Lung (tissue), 12 donors: ENCODE measurements around the gene SYTL4. TPM values are rescaled to one million over a fixed set of nuclear protein-coding genes. Genes with fewer than 3 reads are reported as not detected.

Source experiments
- ATAC-seq: fragments of 200-7000 bp; cut with Tn5 transposase; one replicate; pipeline ENCODE4 v1.9.1; 2020; ENCODE audit warnings: moderate number of reproducible peaks; ENCODE audit not compliant: insufficient read depth, low FRiP score
- DNase-seq, 3 donors: peaks; one replicate each; pipeline ENCODE4 v3.0.0-alpha.2; 2013 to 2017
- H3K27ac ChIP-seq, 2 donors: one replicate each; pipeline ENCODE4 v1.5.1; 2013; ENCODE audit warnings: mild to moderate bottlenecking in 2 of 2, moderate library complexity in 2 of 2, control low read depth in 1 of 2, inconsistent platforms in 1 of 2, low read depth in 1 of 2, low read length in 1 of 2
- H3K27me3 ChIP-seq, 3 donors: one replicate each; pipeline ENCODE4 v1.5.1; 2013; ENCODE audit warnings: low read length in 2 of 3; ENCODE audit not compliant: control insufficient read depth in 3 of 3, insufficient read depth in 3 of 3
- H3K36me3 ChIP-seq, 4 donors: one replicate each; pipeline ENCODE4 v1.5.1; 2013; ENCODE audit warnings: low read length in 4 of 4, mild to moderate bottlenecking in 1 of 4, moderate library complexity in 1 of 4; ENCODE audit not compliant: control insufficient read depth in 4 of 4, insufficient read depth in 4 of 4
- H3K4me1 ChIP-seq, 5 donors: one replicate each; pipeline ENCODE4 v1.5.1; 2013; ENCODE audit warnings: low read length in 5 of 5, mild to moderate bottlenecking in 2 of 5, moderate library complexity in 1 of 5; ENCODE audit not compliant: control insufficient read depth in 5 of 5, insufficient read depth in 5 of 5
- H3K4me3 ChIP-seq: one replicate; pipeline ENCODE4 v1.5.1; 2013; ENCODE audit warnings: mild to moderate bottlenecking, control low read depth, moderate library complexity
- H3K9ac ChIP-seq, 2 donors: one replicate each; pipeline ENCODE4 v1.5.1; 2013; ENCODE audit warnings: low read length in 2 of 2, control low read depth in 1 of 2; ENCODE audit not compliant: insufficient read depth in 1 of 2
- H3K9me3 ChIP-seq, 4 donors: one replicate each; pipeline ENCODE4 v1.5.1; 2013; ENCODE audit warnings: low read length in 3 of 4, mild to moderate bottlenecking in 1 of 4, moderate library complexity in 1 of 4; ENCODE audit not compliant: control insufficient read depth in 4 of 4, insufficient read depth in 3 of 4
- WGBS, 2 donors: extraction: QIAGEN DNeasy Blood & Tissue Kit; methylation state at CpG; one replicate each; pipeline ENCODE4 v1.1.7; 2013; 5-methylcytosine and 5-hydroxymethylcytosine counted together
- polyA plus RNA-seq, 2 donors: library from polyadenylated mRNA; stranded (reverse); fragments of 200-250 nt; gene quantifications; one replicate each; pipeline ENCODE4 v1.2.1, GENCODE V29; 2013
- total RNA-seq, 2 donors: library from RNA; depleted of rRNA in 1 of 2; stranded (reverse); fragments of >200 nt in 1 of 2; gene quantifications; one replicate each; pipeline ENCODE4 v1.2.1, GENCODE V29; 2014 to 2021
- TF ChIP-seq, protein P1 (sequence below): IDR thresholded peaks from 2 replicates; pipeline ENCODE4 v1.5.1; 2012; ENCODE audit warnings: mild to moderate bottlenecking; ENCODE audit errors: control extremely low read depth, extremely low read depth
- donor health status: control.
- donor health status: control.
- donor health status: Bipolar disorder and iron deficiency.
- donor health status: healthy.
- donor health status: DM: yes; HTN: yes; CAD: no.

The SYTL4 gene
- total and polyA plus RNA-seq, 4 donors = 3.4 to 11.7 (median 4.7) TPM

DNA sequence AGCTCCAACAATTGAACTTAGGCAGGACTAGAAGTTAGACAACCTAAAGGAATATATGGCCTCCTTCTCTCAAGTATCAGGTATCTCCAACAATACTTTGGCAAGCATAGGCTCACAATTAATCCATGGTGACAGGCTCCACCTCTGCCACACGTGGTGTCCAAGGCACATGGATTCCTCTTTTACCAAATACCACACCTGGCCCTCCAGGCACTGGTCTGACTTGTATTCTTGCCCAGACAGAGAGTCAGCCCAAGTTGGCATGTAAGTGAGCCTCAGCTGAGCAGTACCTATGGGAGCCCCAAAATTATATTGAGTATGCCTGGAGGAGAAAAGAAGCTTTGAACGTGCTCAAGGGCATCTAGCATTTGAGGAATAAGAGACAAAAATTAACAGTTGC is 68.3 kb downstream of the SYTL4 start:
- peaks cover 0 to 10% (median 5%) of the 10 kb centered on the region in 3 donors for H3K27me3 ChIP-seq
- H3K4me3 ChIP-seq = no peak overlapping the region
- H3K9ac ChIP-seq = no peak overlapping the region
- WGBS, 2 donors = 45 to 77% methylated on average over 2 of the region's 2 CpGs
- H3K9me3 ChIP-seq = no peaks in the 10 kb centered on the region
- DNase-seq (no peak), ATAC-seq (no peak)
- H3K4me1 ChIP-seq = peaks cover 0 to 7% (median 0%) of the 10 kb centered on the region in 5 donors
- TF ChIP-seq, protein P1, sequence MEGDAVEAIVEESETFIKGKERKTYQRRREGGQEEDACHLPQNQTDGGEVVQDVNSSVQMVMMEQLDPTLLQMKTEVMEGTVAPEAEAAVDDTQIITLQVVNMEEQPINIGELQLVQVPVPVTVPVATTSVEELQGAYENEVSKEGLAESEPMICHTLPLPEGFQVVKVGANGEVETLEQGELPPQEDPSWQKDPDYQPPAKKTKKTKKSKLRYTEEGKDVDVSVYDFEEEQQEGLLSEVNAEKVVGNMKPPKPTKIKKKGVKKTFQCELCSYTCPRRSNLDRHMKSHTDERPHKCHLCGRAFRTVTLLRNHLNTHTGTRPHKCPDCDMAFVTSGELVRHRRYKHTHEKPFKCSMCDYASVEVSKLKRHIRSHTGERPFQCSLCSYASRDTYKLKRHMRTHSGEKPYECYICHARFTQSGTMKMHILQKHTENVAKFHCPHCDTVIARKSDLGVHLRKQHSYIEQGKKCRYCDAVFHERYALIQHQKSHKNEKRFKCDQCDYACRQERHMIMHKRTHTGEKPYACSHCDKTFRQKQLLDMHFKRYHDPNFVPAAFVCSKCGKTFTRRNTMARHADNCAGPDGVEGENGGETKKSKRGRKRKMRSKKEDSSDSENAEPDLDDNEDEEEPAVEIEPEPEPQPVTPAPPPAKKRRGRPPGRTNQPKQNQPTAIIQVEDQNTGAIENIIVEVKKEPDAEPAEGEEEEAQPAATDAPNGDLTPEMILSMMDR = no peak
- peaks cover 0 to 2% (median 0%) of the 10 kb centered on the region in 4 donors for H3K36me3 ChIP-seq
- no peak overlapping the region for H3K27ac ChIP-seq

DNA sequence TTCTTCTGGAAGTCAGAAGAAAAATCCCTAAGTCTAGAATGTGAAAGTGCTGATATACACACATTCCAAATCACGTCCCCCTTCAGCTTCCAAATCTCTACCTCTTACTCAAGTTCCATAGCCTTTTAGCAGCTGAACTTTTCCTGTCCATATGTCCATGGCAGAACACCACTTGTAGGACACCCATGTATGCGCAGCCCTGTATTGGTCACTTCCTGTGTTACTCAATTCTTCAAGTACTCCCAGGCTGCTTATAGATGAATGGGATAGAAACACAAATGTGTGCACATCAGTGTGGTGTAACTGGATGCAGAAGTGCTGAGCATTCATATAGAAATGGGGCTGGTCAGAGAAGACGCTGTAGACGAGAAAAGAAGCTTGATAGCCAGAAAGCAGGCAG is 69.1 kb downstream of the SYTL4 start:
- Histone ChIP-seq H3K27me3 (peaks cover 0 to 11% (median 5%) of the 10 kb centered on the region in 3 donors), H3K36me3 (peaks cover 0 to 2% (median 0%) of the 10 kb centered on the region in 4 donors), H3K9ac (no peak overlapping the region), H3K4me1 (peaks cover 0 to 7% (median 0%) of the 10 kb centered on the region in 5 donors), H3K9me3 (no peaks in the 10 kb centered on the region), H3K27ac (no peak overlapping the region), H3K4me3 (no peak overlapping the region)
- ATAC-seq = no peak
- TF ChIP-seq, protein P1 = no peak
- no peak for DNase-seq
- 82 to 85% methylated on average over 4 of the region's 4 CpGs for WGBS, 2 donors

DNA sequence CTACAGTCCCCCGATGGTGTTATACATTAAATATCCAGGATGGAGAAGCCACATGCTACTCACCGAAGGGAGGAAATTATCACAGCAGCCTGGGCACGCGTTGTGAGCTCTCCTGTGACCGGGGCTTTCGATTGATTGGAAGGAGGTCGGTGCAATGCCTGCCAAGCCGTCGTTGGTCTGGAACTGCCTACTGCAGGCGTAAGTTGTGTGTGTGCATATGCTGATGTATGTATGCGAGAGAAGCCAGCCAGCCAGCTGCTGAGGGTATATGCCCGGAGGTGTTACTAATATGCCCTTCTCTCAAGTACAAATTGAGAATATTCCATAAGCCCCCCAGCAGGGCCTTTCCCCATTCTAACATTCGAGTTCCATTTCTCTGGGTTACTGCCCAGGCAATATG is 69.8 kb downstream of the SYTL4 start:
- DNase-seq (no peak), ATAC-seq (no peak)
- Histone ChIP-seq H3K9me3 (no peaks in the 10 kb centered on the region), H3K27me3 (peaks cover 0 to 11% (median 5%) of the 10 kb centered on the region in 3 donors), H3K4me3 (no peak overlapping the region), H3K27ac (no peak overlapping the region), H3K36me3 (peaks cover 0 to 2% (median 0%) of the 10 kb centered on the region in 4 donors), H3K9ac (no peak overlapping the region), H3K4me1 (peaks cover 0 to 7% (median 0%) of the 10 kb centered on the region in 5 donors)
- TF ChIP-seq, protein P1 = no peak
- 85 to 90% methylated on average over 13 of the region's 13 CpGs for WGBS, 2 donors
